Measurements from ENCODE around the gene AKR1A1. TPM values are rescaled to one million over a fixed set of nuclear protein-coding genes. Genes with fewer than 3 reads are reported as not detected.

AKR1A1 gene
- total and polyA plus RNA-seq, 2 of the 8 experiments (the other 6 are each of a cell fraction or from before 2014, with no cell fraction given) = 344 to 435 TPM

DNA sequence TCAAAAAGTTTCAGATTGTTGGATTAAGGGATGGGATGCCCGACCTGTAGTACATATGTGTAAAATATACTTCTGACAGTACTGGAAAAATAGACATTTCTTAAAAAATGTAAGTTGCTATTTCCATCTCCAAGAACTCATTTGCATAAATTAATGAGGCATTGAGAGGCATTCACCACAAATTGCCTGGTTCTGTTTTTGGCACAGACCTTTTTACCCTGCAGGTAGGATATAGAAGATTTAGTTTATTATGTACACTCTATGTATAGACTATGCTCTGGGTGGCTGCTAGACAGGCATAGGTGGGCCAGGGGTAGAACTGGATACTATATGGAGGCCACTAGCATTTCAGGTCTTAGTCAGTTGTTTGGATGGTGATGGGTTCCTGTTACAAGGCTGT, 65.3 kb downstream of the AKR1A1 start:
- Histone ChIP-seq H3K4me3 (ENCODE audit: extremely low read depth in 1 of 4, insufficient read depth in 2 of 4, low read depth in 3 of 4, low read length in 4 of 4) (no peak overlapping the region), H2BK120ac (replicated peaks; ENCODE audit: low read depth, low read length) (no peak overlapping the region), H4K91ac (replicated peaks; ENCODE audit: insufficient read length, low read length) (no peak overlapping the region), H3K18ac (ENCODE audit: extremely low read depth, low read length) (no peak overlapping the region), H3K27ac (ENCODE audit: low read depth, low read length) (no peak overlapping the region), H2BK15ac (ENCODE audit: low read length) (no peak overlapping the region), H3K4ac (replicated peaks; ENCODE audit: insufficient read length, low read depth, low read length) (no peak overlapping the region), H3K79me2 (ENCODE audit: control insufficient read depth in 1 of 2, insufficient read depth in 2 of 2, low read length in 2 of 2) (peaks cover 0 to 10% of the 10 kb centered on the region in 2 experiments; a peak in 2 of 4 replicates), H3K23me2 (ENCODE audit: low read depth, low read length) (no peaks in the 10 kb centered on the region), H3K23ac (ENCODE audit: insufficient read length) (no peak overlapping the region), H2BK20ac (ENCODE audit: low read length) (no peak overlapping the region), H3K14ac (ENCODE audit: insufficient read length) (no peak overlapping the region), H3K9ac (replicated peaks in 1 of 4; ENCODE audit: extremely low read depth in 1 of 4, low read depth in 3 of 4, low read length in 3 of 4) (no peak overlapping the region), H3K27me3 (replicated peaks in 1 of 4; ENCODE audit: control insufficient read depth in 3 of 4, extremely low read depth in 1 of 4, insufficient read depth in 3 of 4, low read length in 3 of 4) (no peaks in the 10 kb centered on the region), H2AK5ac (ENCODE audit: low read depth, low read length) (no peak overlapping the region), H4K20me1 (replicated peaks in 1 of 2; ENCODE audit: control insufficient read depth in 1 of 2, insufficient read depth in 2 of 2, low read length in 2 of 2) (peaks cover 7 to 24% of the 10 kb centered on the region in 2 experiments), H2BK12ac (ENCODE audit: low read depth, low read length) (no peak overlapping the region), H2AFZ (ENCODE audit: low read length) (no peak overlapping the region), H3K4me1 (replicated peaks in 1 of 4; ENCODE audit: control insufficient read depth in 3 of 4, insufficient read depth in 4 of 4, low read length in 3 of 4) (no peaks in the 10 kb centered on the region), H4K5ac (ENCODE audit: insufficient read length, low read depth, low read length) (no peak overlapping the region), H3K4me2 (ENCODE audit: insufficient read depth in 1 of 2, low read depth in 2 of 2, low read length in 2 of 2) (no peak overlapping the region), H3K36me3 (ENCODE audit: control insufficient read depth in 2 of 4, insufficient read depth in 4 of 4, low read length in 3 of 4) (peaks cover 33 to 78% (median 57%) of the 10 kb centered on the region in 4 experiments), H3K56ac (replicated peaks; ENCODE audit: insufficient read length, low read depth, low read length) (no peak overlapping the region), H2BK5ac (ENCODE audit: low read depth, low read length) (no peak overlapping the region), H3K9me3 (ENCODE audit: insufficient read depth in 2 of 2, low read depth in 1 of 2, low read length in 1 of 2) (no peaks in the 10 kb centered on the region), H4K8ac (ENCODE audit: extremely low read depth, insufficient read depth, low read length) (no peak overlapping the region), H3K79me1 (ENCODE audit: low read depth, low read length) (no peaks in the 10 kb centered on the region)
- 81% methylated on average over 1 of the region's 1 CpG; no CpG with 5 or more reads in 1 of the 2 experiments for WGBS, 2 experiments (ENCODE audit: extremely low coverage in 1 of 2, insufficient coverage in 1 of 2, insufficient read length in 1 of 2, insufficient replicate concordance in 2 of 2, low coverage in 1 of 2, low lambda C conversion rate in 2 of 2, missing lambda C conversion rate in 1 of 2)
- ChIA-PET CTCF (ENCODE audit: partially characterized antibody) (no interaction called here), POLR2A (ENCODE audit: partially characterized antibody) (interaction anchor here (2.2 kb wide), 1 partner anchor 13 kb away, joined by 8 read pairs; no protein-coding TSS in a partner anchor)
- FAIRE-seq (no peak), DNase-seq (ENCODE audit: low read depth in 1 of 2, low spot score in 2 of 2) (no peak)
- no peak for TF ChIP-seq SP1 (IDR thresholded peaks at IDR 0.05; ENCODE audit: low read depth, low read length)
- no peak for TF ChIP-seq POU5F1 (IDR thresholded peaks at IDR 0.05; ENCODE audit: low read depth, low read length)
- TF ChIP-seq, protein P1, sequence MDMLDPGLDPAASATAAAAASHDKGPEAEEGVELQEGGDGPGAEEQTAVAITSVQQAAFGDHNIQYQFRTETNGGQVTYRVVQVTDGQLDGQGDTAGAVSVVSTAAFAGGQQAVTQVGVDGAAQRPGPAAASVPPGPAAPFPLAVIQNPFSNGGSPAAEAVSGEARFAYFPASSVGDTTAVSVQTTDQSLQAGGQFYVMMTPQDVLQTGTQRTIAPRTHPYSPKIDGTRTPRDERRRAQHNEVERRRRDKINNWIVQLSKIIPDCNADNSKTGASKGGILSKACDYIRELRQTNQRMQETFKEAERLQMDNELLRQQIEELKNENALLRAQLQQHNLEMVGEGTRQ (IDR thresholded peaks at IDR 0.05; ENCODE audit: low read length) = no peak
- no peak for TF ChIP-seq E2F6 (IDR thresholded peaks at IDR 0.05)
- no peak for TF ChIP-seq CHD1 (IDR thresholded peaks at IDR 0.05; ENCODE audit: low read depth, low read length)
- TF ChIP-seq HDAC6 (IDR thresholded peaks at IDR 0.05; ENCODE audit: low read depth, low read length) = no peak
- no peak for TF ChIP-seq RFX5 (IDR thresholded peaks at IDR 0.05; ENCODE audit: borderline replicate concordance, low read depth, low read length)
- no peak for TF ChIP-seq JUN (IDR thresholded peaks at IDR 0.05; ENCODE audit: low read depth, low read length)
- no peak for TF ChIP-seq BCL11A (IDR thresholded peaks at IDR 0.05; ENCODE audit: low read depth in 2 of 2, low read length in 2 of 2)
- TF ChIP-seq CBX8 (IDR thresholded peaks at IDR 0.05; ENCODE audit: borderline replicate concordance, low read depth, low read length) = no peak
- TF ChIP-seq KDM5A (IDR thresholded peaks at IDR 0.05; ENCODE audit: low read length) = no peak
- TF ChIP-seq TEAD4 (IDR thresholded peaks at IDR 0.05; ENCODE audit: low read depth, low read length) = no peak
